Measurements from ENCODE around the gene TIGIT. TPM values are rescaled to one million over a fixed set of nuclear protein-coding genes. Genes with fewer than 3 reads are reported as not detected.

TIGIT gene
- total and polyA plus RNA-seq, 2 experiments from 2014 or later = 0.07 to 0.50 TPM

DNA sequence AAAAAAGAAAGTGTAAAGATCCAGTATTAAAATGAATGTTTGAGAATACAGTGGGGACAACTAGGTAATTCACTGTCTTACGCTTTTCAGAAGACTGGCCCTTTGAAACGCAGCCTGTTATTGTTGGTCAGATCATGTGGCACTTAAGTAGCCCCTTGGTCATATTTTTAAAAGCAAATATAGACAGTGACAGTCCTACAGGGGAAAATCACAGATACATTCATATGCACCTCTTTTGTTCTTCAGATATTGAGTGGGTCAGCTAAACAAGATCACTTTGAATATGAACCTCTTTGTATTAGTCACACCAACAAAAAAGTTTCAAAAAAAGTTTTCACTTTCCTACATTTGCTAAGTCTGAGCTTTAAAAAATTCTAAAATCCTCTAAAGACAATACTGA, 36.0 kb downstream of the TIGIT start:
- no peak for DNase-seq (ENCODE audit: low spot score)
- no peaks in the 10 kb centered on the region for H3K36me3 ChIP-seq (ENCODE audit: insufficient read depth)
- no peaks in the 10 kb centered on the region for H3K36me3 Mint-ChIP-seq (ENCODE audit: low read depth)
- H3K27ac ChIP-seq (ENCODE audit: low read depth) = no peak overlapping the region
- peaks cover 30% of the 10 kb centered on the region for H3K4me1 ChIP-seq (ENCODE audit: insufficient read depth)
- no peak overlapping the region for H3K27ac Mint-ChIP-seq
- peaks cover 4% of the 10 kb centered on the region; the same call in 1 of the 3 replicates for H3K9me3 Mint-ChIP-seq
- H3K4me3 ChIP-seq = no peak overlapping the region
- no peaks in the 10 kb centered on the region for H3K79me2 ChIP-seq (replicated peaks; ENCODE audit: insufficient read depth)
- no peak overlapping the region for H3K4me2 ChIP-seq
- peaks cover 3% of the 10 kb centered on the region for H3K27me3 Mint-ChIP-seq (ENCODE audit: insufficient read depth, low read depth, poor library complexity)
- H3K4me3 Mint-ChIP-seq = no peak overlapping the region
- no peak overlapping the region for H2AFZ ChIP-seq
- ATAC-seq = no peak
- TF ChIP-seq, protein P1, sequence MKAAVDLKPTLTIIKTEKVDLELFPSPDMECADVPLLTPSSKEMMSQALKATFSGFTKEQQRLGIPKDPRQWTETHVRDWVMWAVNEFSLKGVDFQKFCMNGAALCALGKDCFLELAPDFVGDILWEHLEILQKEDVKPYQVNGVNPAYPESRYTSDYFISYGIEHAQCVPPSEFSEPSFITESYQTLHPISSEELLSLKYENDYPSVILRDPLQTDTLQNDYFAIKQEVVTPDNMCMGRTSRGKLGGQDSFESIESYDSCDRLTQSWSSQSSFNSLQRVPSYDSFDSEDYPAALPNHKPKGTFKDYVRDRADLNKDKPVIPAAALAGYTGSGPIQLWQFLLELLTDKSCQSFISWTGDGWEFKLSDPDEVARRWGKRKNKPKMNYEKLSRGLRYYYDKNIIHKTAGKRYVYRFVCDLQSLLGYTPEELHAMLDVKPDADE (IDR thresholded peaks at IDR 0.05) = no peak
- TF ChIP-seq, protein P2, sequence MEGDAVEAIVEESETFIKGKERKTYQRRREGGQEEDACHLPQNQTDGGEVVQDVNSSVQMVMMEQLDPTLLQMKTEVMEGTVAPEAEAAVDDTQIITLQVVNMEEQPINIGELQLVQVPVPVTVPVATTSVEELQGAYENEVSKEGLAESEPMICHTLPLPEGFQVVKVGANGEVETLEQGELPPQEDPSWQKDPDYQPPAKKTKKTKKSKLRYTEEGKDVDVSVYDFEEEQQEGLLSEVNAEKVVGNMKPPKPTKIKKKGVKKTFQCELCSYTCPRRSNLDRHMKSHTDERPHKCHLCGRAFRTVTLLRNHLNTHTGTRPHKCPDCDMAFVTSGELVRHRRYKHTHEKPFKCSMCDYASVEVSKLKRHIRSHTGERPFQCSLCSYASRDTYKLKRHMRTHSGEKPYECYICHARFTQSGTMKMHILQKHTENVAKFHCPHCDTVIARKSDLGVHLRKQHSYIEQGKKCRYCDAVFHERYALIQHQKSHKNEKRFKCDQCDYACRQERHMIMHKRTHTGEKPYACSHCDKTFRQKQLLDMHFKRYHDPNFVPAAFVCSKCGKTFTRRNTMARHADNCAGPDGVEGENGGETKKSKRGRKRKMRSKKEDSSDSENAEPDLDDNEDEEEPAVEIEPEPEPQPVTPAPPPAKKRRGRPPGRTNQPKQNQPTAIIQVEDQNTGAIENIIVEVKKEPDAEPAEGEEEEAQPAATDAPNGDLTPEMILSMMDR (conservative IDR thresholded peaks at IDR 0.05; ENCODE audit: low read depth in 2 of 2) = no peak
- TF ChIP-seq JUNB (IDR thresholded peaks at IDR 0.05; ENCODE audit: unreplicated experiment) = no peak
- TF ChIP-seq NANOG (IDR thresholded peaks at IDR 0.05; ENCODE audit: borderline replicate concordance) = no peak
- TF ChIP-seq CREB1 (CRISPR knock-in tag; IDR thresholded peaks at IDR 0.05; ENCODE audit: low read depth) = no peak
- TF ChIP-seq ZNF114 (CRISPR knock-in tag; IDR thresholded peaks at IDR 0.05) = no peak
- TF ChIP-seq STAT1 (IDR thresholded peaks at IDR 0.05; ENCODE audit: unreplicated experiment) = no peak
- no peak for TF ChIP-seq ZNF331 (CRISPR knock-in tag; IDR thresholded peaks at IDR 0.05; ENCODE audit: low read depth)
- TF ChIP-seq, protein P3, sequence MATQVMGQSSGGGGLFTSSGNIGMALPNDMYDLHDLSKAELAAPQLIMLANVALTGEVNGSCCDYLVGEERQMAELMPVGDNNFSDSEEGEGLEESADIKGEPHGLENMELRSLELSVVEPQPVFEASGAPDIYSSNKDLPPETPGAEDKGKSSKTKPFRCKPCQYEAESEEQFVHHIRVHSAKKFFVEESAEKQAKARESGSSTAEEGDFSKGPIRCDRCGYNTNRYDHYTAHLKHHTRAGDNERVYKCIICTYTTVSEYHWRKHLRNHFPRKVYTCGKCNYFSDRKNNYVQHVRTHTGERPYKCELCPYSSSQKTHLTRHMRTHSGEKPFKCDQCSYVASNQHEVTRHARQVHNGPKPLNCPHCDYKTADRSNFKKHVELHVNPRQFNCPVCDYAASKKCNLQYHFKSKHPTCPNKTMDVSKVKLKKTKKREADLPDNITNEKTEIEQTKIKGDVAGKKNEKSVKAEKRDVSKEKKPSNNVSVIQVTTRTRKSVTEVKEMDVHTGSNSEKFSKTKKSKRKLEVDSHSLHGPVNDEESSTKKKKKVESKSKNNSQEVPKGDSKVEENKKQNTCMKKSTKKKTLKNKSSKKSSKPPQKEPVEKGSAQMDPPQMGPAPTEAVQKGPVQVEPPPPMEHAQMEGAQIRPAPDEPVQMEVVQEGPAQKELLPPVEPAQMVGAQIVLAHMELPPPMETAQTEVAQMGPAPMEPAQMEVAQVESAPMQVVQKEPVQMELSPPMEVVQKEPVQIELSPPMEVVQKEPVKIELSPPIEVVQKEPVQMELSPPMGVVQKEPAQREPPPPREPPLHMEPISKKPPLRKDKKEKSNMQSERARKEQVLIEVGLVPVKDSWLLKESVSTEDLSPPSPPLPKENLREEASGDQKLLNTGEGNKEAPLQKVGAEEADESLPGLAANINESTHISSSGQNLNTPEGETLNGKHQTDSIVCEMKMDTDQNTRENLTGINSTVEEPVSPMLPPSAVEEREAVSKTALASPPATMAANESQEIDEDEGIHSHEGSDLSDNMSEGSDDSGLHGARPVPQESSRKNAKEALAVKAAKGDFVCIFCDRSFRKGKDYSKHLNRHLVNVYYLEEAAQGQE (IDR thresholded peaks at IDR 0.05; ENCODE audit: unreplicated experiment) = no peak
- TF ChIP-seq EZH2phosphoT487 (IDR thresholded peaks at IDR 0.05; ENCODE audit: unreplicated experiment) = no peak
- TF ChIP-seq, protein P4, sequence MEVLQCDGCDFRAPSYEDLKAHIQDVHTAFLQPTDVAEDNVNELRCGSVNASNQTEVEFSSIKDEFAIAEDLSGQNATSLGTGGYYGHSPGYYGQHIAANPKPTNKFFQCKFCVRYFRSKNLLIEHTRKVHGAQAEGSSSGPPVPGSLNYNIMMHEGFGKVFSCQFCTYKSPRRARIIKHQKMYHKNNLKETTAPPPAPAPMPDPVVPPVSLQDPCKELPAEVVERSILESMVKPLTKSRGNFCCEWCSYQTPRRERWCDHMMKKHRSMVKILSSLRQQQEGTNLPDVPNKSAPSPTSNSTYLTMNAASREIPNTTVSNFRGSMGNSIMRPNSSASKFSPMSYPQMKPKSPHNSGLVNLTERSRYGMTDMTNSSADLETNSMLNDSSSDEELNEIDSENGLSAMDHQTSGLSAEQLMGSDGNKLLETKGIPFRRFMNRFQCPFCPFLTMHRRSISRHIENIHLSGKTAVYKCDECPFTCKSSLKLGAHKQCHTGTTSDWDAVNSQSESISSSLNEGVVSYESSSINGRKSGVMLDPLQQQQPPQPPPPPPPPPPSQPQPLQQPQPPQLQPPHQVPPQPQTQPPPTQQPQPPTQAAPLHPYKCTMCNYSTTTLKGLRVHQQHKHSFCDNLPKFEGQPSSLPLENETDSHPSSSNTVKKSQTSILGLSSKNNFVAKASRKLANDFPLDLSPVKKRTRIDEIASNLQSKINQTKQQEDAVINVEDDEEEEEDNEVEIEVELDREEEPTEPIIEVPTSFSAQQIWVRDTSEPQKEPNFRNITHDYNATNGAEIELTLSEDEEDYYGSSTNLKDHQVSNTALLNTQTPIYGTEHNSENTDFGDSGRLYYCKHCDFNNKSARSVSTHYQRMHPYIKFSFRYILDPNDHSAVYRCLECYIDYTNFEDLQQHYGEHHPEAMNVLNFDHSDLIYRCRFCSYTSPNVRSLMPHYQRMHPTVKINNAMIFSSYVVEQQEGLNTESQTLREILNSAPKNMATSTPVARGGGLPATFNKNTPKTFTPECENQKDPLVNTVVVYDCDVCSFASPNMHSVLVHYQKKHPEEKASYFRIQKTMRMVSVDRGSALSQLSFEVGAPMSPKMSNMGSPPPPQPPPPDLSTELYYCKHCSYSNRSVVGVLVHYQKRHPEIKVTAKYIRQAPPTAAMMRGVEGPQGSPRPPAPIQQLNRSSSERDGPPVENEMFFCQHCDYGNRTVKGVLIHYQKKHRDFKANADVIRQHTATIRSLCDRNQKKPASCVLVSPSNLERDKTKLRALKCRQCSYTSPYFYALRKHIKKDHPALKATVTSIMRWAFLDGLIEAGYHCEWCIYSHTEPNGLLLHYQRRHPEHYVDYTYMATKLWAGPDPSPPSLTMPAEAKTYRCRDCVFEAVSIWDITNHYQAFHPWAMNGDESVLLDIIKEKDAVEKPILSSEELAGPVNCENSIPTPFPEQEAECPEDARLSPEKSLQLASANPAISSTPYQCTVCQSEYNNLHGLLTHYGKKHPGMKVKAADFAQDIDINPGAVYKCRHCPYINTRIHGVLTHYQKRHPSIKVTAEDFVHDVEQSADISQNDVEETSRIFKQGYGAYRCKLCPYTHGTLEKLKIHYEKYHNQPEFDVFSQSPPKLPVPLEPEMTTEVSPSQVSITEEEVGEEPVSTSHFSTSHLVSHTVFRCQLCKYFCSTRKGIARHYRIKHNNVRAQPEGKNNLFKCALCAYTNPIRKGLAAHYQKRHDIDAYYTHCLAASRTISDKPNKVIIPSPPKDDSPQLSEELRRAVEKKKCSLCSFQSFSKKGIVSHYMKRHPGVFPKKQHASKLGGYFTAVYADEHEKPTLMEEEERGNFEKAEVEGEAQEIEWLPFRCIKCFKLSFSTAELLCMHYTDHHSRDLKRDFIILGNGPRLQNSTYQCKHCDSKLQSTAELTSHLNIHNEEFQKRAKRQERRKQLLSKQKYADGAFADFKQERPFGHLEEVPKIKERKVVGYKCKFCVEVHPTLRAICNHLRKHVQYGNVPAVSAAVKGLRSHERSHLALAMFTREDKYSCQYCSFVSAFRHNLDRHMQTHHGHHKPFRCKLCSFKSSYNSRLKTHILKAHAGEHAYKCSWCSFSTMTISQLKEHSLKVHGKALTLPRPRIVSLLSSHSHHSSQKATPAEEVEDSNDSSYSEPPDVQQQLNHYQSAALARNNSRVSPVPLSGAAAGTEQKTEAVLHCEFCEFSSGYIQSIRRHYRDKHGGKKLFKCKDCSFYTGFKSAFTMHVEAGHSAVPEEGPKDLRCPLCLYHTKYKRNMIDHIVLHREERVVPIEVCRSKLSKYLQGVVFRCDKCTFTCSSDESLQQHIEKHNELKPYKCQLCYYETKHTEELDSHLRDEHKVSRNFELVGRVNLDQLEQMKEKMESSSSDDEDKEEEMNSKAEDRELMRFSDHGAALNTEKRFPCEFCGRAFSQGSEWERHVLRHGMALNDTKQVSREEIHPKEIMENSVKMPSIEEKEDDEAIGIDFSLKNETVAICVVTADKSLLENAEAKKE (CRISPR knock-in tag; IDR thresholded peaks at IDR 0.05) = no peak
- TF ChIP-seq EZH2 (IDR thresholded peaks at IDR 0.05; ENCODE audit: low read depth, unreplicated experiment) = no peak
- no peak for TF ChIP-seq POLR2AphosphoS5 (IDR thresholded peaks at IDR 0.05; ENCODE audit: low read depth)
- H3K4me1 Mint-ChIP-seq = peaks cover 33% of the 10 kb centered on the region
- no peaks in the 10 kb centered on the region for H4K20me1 ChIP-seq (replicated peaks; ENCODE audit: insufficient read depth)
- H3K9me2 ChIP-seq (ENCODE audit: insufficient read depth) = no peaks in the 10 kb centered on the region
- no peaks in the 10 kb centered on the region for H3K27me3 ChIP-seq (ENCODE audit: insufficient read depth)
- H3F3A ChIP-seq (replicated peaks; ENCODE audit: low read depth) = peaks cover 5% of the 10 kb centered on the region

Measured in GM23338 (cell line).